GM12875 (cell line): Measurements from ENCODE around the gene PTBP3.

Experiments
- H3K4me3 ChIP-seq: one replicate; pipeline ENCODE4 v1.5.1; 2011; ENCODE audit warnings: low read depth, low read length, control low read depth
- CTCF ChIP-seq: IDR thresholded peaks from 2 replicates; pipeline ENCODE4 v1.5.1; 2011; ENCODE audit warnings: low read depth, mild to moderate bottlenecking, control low read depth, inconsistent platforms, low read length, moderate library complexity, borderline replicate concordance; ENCODE audit not compliant: insufficient read depth

The PTBP3 gene

GRCh38 chr9:112339886-112340285, 6.5 kb upstream of the PTBP3 start:
- no peak overlapping the region for H3K4me3 ChIP-seq
- TF ChIP-seq CTCF: no peak

GRCh38 chr9:112338561-112338960, 5.1 kb upstream of the PTBP3 start:
- no peak overlapping the region for H3K4me3 ChIP-seq
- no peak for TF ChIP-seq CTCF

GRCh38 chr9:112337547-112337946, 4.1 kb upstream of the PTBP3 start:
- TF ChIP-seq CTCF: no peak
- no peak overlapping the region for H3K4me3 ChIP-seq

- peak overlapping the region; percentile 66 for H3K4me3 ChIP-seq
- TF ChIP-seq CTCF: no peak
Measured at GRCh38 chr9:112334432-112334841, 1.0 kb upstream of the PTBP3 start.

- peak; percentile 43 for TF ChIP-seq CTCF
- peak overlapping the region; percentile 94 for H3K4me3 ChIP-seq
Measured at GRCh38 chr9:112333639-112334431, 416 bp upstream of the PTBP3 start.

- 0 out of 2 replicates have a peak, but pooled peaks have one; percentile 8 for TF ChIP-seq CTCF
- peak overlapping the region; percentile 94 for H3K4me3 ChIP-seq
Measured at GRCh38 chr9:112332674-112332976, 794 bp downstream of the PTBP3 start.

- TF ChIP-seq CTCF: no peak
- H3K4me3 ChIP-seq: peak overlapping the region; percentile 94
Measured at GRCh38 chr9:112332214-112332613, 1.2 kb downstream of the PTBP3 start.
